Measurements from ENCODE around the gene GRM8.

The GRM8 gene

GRCh38 chr7:127091620-127092019, 161.1 kb downstream of the GRM8 start:
- DNase-seq (ENCODE audit: low read depth in 2 of 2), result no peak
- TF ChIP-seq CTCF (IDR thresholded peaks at IDR 0.05; ENCODE audit: low read depth, low read length), result no peak
- H3K4me3 ChIP-seq (replicated peaks in 1 of 2; ENCODE audit: low read depth in 2 of 2, low read length in 2 of 2), result no peak overlapping the region

- no peak for TF ChIP-seq CTCF (IDR thresholded peaks at IDR 0.05; ENCODE audit: low read depth, low read length)
- H3K4me3 ChIP-seq (replicated peaks in 1 of 2; ENCODE audit: low read depth in 2 of 2, low read length in 2 of 2), result no peak overlapping the region
- no peak for DNase-seq (ENCODE audit: low read depth in 2 of 2)
Measured at GRCh38 chr7:127089146-127089545, 163.6 kb downstream of the GRM8 start.

GRCh38 chr7:127081539-127081938, 171.2 kb downstream of the GRM8 start:
- no peak for TF ChIP-seq CTCF (IDR thresholded peaks at IDR 0.05; ENCODE audit: low read depth, low read length)
- DNase-seq (ENCODE audit: low read depth in 2 of 2), result no peak

GRCh38 chr7:127080576-127080975, 172.2 kb downstream of the GRM8 start:
- TF ChIP-seq CTCF (IDR thresholded peaks at IDR 0.05; ENCODE audit: low read depth, low read length), result no peak
- no peak for DNase-seq (ENCODE audit: low read depth in 2 of 2)
- no peak overlapping the region for H3K4me3 ChIP-seq (replicated peaks in 1 of 2; ENCODE audit: low read depth in 2 of 2, low read length in 2 of 2)

More at GRCh38 chr7:127081539-127081938, 171.2 kb downstream of the GRM8 start:
- H3K4me3 ChIP-seq (replicated peaks in 1 of 2; ENCODE audit: low read depth in 2 of 2, low read length in 2 of 2), result no peak overlapping the region

GRCh38 chr7:127066974-127067373, 185.8 kb downstream of the GRM8 start:
- no peak overlapping the region for H3K4me3 ChIP-seq (replicated peaks in 1 of 2; ENCODE audit: low read depth in 2 of 2, low read length in 2 of 2)
- no peak for TF ChIP-seq CTCF (IDR thresholded peaks at IDR 0.05; ENCODE audit: low read depth, low read length)
- no peak for DNase-seq (ENCODE audit: low read depth in 2 of 2)

GRCh38 chr7:127059475-127059874, 193.3 kb downstream of the GRM8 start:
- no peak overlapping the region for H3K4me3 ChIP-seq (replicated peaks in 1 of 2; ENCODE audit: low read depth in 2 of 2, low read length in 2 of 2)
- DNase-seq (ENCODE audit: low read depth in 2 of 2), result no peak
- no peak for TF ChIP-seq CTCF (IDR thresholded peaks at IDR 0.05; ENCODE audit: low read depth, low read length)

- H3K4me3 ChIP-seq (replicated peaks in 1 of 2; ENCODE audit: low read depth in 2 of 2, low read length in 2 of 2), result no peak overlapping the region
- TF ChIP-seq CTCF (IDR thresholded peaks at IDR 0.05; ENCODE audit: low read depth, low read length), result no peak
- DNase-seq (ENCODE audit: low read depth in 2 of 2), result no peak
Measured at GRCh38 chr7:127057918-127058317, 194.8 kb downstream of the GRM8 start.

All from cardiac fibroblast (primary cell).